SKM-1 (cell line): Measurements from ENCODE around the gene ACAD11.

Experiments
- DNase-seq: peaks from one replicate; lab custom pipeline; 2025; ENCODE audit not compliant: unreplicated experiment; lab: John Stamatoyannopoulos, UW

Gene ACAD11, protein sequence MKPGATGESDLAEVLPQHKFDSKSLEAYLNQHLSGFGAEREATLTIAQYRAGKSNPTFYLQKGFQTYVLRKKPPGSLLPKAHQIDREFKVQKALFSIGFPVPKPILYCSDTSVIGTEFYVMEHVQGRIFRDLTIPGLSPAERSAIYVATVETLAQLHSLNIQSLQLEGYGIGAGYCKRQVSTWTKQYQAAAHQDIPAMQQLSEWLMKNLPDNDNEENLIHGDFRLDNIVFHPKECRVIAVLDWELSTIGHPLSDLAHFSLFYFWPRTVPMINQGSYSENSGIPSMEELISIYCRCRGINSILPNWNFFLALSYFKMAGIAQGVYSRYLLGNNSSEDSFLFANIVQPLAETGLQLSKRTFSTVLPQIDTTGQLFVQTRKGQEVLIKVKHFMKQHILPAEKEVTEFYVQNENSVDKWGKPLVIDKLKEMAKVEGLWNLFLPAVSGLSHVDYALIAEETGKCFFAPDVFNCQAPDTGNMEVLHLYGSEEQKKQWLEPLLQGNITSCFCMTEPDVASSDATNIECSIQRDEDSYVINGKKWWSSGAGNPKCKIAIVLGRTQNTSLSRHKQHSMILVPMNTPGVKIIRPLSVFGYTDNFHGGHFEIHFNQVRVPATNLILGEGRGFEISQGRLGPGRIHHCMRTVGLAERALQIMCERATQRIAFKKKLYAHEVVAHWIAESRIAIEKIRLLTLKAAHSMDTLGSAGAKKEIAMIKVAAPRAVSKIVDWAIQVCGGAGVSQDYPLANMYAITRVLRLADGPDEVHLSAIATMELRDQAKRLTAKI

DNA sequence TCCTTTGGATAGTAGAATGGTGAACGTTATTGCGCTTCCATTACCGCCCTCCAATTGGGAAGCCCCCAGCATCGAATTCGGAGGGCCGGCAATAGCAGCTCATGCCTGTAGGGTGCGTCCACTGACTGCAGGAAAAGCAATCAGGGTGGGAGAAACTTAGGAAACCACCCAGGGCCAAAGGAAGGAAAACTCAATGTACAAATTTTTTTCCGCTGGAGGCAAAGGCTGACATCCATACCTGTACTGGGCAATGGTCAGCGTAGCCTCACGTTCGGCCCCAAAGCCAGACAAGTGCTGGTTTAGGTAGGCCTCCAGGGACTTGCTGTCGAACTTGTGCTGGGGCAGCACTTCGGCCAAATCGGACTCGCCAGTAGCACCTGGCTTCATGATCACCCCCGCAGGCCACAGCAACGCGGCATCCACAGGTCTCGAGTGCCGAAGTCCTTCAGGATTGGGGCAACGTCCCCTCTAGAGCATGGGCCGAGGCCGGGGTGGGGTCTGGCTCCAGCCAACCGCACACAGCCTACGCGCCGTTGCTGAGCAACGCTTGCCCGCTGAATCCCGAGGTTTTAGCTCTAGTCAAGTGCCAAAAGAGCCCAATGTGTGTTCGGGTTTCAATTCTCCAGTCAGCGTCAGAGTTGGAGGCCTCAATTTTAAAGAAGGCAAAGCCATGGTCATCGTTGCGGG, at the start of gene ACAD11:
TSS of gene ACAD11 (minus strand) at position 445 of the 687 bp plus-strand sequence. CDS start at position 387, 58 bp downstream.
- no peak for DNase-seq

DNA sequence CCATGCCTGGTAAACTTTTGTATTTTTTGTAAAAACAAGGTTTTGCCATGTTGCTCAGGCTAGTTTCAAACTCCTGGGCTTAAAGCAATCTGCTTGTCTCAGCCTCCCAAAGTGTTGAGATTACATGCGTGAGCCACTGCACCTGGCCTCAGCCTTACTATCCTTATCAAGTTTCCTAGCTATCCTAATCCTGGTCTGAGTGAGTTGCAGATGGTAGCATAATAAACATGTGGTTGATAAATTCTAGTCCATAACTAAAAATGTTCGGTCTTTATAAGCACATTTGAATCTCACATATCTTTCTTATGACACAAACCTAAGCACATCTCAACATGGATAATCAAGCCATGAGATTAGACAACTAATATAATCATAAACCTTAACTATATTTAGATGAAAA, 44.1 kb upstream of the ACAD11 start:
- no peak for DNase-seq

DNA sequence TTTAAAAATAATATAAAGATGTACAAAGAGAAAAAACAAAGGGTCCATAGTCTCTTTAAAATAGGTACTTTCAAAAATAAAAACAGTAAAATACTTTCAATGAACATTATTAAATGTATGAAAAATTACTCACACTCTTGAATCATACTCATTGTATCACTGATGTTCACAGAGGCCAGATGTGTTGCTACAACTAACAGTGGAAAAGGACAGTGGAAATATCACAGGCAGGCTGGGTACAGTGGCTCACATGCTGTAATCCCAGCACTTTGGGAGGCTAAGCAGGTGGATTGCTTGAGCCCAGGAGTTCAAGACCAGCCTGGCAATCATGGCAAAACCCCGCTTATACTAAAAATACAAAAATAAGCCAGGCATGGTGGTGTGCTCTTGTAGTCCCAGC, 35.8 kb upstream of the ACAD11 start:
- no peak for DNase-seq

- no peak for DNase-seq
Observed at GRCh38 chr3:132694991-132695390, 35.4 kb upstream of the ACAD11 start.

DNA sequence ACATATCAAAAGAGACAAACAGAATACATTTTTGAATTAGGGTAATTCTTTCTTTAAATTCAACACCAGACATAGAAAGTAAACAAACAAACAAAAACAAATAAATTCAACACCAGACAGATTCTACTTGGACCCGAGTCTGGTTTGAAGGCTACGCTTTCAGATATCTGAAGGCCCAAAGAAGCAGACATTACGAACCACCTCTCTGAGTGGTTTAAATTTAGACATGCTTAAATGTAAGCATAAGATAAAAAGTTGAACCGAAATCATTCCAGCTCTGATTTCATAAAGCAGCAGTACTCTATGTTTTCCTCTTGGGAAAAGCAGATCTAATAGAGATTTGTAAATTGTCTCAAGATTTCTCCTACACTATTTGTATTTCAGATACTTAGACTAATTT, 30.4 kb upstream of the ACAD11 start:
- DNase-seq, result no peak

GRCh38 chr3:132682201-132682600, 22.6 kb upstream of the ACAD11 start:
- DNase-seq, result no peak

DNA sequence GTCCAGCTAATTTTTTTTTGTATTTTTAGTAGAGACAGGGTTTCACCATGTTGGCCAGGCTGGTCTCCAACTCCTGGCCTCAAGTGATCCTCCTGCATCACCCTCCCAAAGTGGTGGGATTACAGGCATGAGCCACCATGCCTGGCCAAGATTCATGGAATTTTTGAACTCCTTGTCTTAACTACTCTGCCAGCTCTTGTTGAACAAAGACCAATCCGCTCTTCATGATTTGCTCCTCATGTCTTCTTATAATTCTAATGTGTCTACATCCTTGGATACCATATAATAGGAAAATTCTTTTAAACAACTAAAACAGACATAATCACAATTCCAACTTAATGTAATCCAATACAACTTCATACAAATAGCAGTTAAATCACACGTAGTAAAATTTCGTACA, 21.8 kb upstream of the ACAD11 start:
- DNase-seq, result no peak

- no peak for DNase-seq
Observed at GRCh38 chr3:132679911-132680310, 20.3 kb upstream of the ACAD11 start.

GRCh38 chr3:132675408-132675807, 15.8 kb upstream of the ACAD11 start:
- no peak for DNase-seq

DNA sequence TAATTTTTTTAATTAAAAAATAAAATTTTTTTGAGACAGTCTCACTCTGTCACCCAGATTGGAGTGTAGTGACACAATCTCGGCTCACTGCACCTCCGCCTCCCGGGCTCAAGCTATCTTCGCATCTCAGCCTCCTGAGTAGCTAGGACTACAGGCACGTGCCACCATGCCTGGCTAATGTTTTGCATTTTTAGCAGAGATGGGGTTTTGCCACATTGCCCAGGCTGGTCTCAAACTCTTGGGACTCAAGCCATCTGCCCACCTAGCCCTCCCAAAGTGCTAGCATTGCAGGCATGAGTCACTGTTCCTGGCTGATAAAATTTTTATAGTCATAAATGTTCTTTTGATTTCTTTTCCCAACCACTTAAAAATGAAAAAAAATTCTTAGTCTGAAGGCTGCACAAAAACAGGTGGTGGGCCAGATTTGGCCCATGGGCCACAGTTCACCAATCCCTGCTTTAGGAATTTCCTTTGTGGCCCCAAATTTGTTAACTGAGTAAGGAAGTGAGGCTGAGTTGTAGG, 9.7 kb upstream of the ACAD11 start:
- DNase-seq, result no peak

DNA sequence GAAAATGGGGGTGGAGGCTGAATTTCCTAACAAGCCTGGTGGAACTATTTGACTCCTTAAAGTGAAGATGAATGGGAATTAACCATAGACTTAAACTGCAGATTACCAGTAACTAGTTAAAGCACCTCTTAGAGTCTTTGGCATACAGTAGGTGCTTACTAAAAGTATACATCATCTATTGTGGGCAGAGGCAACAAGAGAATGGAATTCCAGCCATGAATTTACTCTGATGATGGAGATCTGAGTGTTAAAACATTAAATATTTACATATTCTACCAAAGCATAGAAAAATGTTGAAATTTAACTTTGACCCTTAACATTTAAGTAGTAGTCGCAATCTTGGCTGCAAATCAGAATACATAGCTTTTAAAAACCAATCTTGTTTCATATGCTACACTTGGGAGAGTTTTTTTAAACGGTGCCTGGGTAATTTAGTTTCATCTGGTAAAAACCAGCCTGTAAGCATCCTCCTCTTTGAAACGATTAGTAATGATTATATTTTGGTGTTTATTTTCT, 5.7 kb upstream of the ACAD11 start:
- DNase-seq, result no peak

- DNase-seq, result no peak
Observed at GRCh38 chr3:132662212-132662611, 2.6 kb upstream of the ACAD11 start.

- DNase-seq, result no peak
Observed at GRCh38 chr3:132661101-132661500, 1.5 kb upstream of the ACAD11 start.

DNA sequence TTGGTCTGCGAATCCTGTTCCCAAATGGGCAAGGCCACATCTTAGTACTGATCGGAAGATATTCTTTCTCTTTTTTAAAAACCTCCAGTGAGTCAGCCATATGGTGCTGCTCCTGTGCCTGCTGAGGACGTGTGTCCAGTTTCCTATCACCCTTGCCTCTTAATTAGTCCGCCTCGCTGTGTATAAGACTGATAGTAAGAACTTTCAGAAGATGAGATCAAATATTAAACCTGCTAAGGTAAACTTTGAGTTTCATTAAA, 1.1 kb upstream of the ACAD11 start:
- DNase-seq, result no peak

- DNase-seq, result no peak
Observed at GRCh38 chr3:132660052-132660810, 622 bp upstream of the ACAD11 start, which contains the start of gene UBA5. Gene UBA5 (plus strand): TSS chr3:132660329. CDS start chr3:132660538, 209 bp downstream.

DNA sequence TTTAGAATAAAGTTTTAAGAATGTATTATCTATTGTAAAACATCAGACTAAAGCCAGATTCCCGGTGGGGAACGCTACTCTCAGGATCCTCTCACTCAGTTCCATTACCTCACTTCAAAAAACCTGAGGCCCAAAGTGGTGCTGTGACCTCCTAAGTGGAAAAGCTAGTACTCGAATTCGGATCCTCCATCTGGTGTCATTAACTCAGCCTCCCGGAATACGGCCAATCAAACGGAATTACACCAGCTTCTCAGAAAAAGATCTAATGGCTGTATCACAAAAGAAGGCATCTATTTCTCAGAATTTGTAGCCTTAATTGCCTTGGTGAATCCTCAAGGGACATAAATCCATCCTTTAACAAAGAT, 627 bp downstream of the ACAD11 start:
- DNase-seq, result no peak

GRCh38 chr3:132657869-132658747, 1.5 kb downstream of the ACAD11 start:
- DNase-seq, result no peak

DNA sequence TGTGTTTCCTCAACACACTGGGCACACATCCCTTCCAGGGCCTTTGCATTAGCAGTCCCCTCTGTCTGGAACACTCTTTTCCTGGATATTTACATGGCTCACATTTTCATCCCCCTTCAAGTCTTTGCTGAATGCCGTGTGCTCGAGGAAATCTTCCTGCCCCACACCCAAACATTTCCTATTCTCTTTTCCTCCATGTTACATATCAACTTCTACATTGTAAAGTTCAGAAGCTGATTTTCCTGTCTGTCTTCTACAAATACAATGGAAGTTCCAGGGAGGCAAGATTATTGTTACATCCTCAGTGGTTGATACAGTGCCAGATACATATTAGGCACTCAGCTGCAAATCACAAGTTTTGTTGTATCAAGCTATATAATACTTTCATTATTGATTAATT, 4.1 kb downstream of the ACAD11 start:
- DNase-seq, result no peak

DNA sequence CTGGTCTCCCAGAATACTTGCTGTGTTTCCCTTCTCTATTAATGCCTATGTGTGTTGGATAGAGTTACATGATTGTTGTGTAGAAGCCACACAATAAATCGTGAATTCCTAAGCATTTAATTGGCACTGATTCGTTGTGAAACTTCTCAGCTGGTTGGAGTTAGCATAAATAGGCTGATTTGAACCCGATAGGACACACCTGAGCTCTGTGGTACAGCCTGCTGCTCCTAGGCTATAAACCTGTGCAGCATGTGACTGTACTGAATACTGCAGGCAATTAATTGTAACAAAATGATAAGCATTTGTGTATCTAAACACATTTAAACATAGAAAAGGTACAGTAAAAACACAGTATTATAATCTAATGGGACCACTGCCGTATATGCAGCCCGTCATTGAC, 4.9 kb downstream of the ACAD11 start:
- no peak for DNase-seq

DNA sequence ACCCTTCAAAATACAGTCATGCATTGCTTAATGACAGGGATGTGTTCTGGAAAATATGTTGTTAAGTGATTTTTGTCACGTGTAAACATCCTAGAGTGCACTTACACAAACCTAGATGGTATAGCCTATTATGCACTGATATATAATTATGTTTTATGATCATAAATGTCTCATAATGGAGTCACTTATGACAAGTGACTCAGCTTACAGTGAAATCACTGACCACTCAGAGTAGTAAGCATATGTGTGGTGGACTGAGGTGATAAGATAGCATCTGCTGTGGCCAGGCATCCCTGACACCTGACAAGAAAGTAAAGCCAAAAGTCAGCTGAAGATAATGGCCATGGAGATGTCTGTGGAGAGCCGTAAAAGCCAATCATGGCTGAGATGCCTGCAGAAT, 5.4 kb downstream of the ACAD11 start:
- DNase-seq, result no peak
